ENCODE data around the gene GBF1.

DNA sequence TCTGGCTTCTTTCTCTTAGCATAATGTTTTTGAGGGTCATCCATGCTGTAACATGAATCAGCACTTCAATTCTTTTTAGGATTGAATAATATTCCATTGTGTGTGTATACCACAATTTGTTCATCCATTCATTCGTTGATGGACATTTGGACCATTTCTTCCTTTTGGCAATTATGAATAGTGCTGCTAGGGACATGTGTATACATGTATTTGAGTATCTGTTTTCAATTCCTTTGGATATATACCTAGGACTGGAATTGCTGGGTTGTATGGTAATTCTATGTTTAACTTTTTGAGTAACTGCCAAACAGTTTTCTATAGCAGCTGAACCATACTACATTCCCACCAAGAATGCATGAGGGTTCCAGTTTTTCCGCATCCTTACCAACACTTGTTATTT, 39.2 kb downstream of the GBF1 start:
- TF ChIP-seq, protein P1, sequence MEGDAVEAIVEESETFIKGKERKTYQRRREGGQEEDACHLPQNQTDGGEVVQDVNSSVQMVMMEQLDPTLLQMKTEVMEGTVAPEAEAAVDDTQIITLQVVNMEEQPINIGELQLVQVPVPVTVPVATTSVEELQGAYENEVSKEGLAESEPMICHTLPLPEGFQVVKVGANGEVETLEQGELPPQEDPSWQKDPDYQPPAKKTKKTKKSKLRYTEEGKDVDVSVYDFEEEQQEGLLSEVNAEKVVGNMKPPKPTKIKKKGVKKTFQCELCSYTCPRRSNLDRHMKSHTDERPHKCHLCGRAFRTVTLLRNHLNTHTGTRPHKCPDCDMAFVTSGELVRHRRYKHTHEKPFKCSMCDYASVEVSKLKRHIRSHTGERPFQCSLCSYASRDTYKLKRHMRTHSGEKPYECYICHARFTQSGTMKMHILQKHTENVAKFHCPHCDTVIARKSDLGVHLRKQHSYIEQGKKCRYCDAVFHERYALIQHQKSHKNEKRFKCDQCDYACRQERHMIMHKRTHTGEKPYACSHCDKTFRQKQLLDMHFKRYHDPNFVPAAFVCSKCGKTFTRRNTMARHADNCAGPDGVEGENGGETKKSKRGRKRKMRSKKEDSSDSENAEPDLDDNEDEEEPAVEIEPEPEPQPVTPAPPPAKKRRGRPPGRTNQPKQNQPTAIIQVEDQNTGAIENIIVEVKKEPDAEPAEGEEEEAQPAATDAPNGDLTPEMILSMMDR (conservative IDR thresholded peaks at IDR 0.05), result no peak
- TF ChIP-seq EZH2 (IDR thresholded peaks at IDR 0.05; ENCODE audit: low read depth), result no peak
